Ascending aorta (tissue), 2 donors: ENCODE results near the gene AIM2. TPM values are rescaled to one million over a fixed set of nuclear protein-coding genes. Genes with fewer than 3 reads are reported as not detected.
"Not testable (repeated sequence)": the region's sequence is repeated elsewhere in the genome, so short reads cannot be mapped to it uniquely, and the experiment has no call there.

Source experiments
- DNase-seq, 2 donors: peaks; one replicate each; pipeline ENCODE4 v3.0.0-alpha.2; 2019; ENCODE audit warnings: low spot score in 2 of 2
- H3K27ac ChIP-seq, 2 donors: fragments of 200-600 bp; sonication (generic); one replicate each; pipeline ENCODE4 v1.5.1; 2016 to 2017; ENCODE audit warnings: mild to moderate bottlenecking in 1 of 2
- H3K27me3 ChIP-seq: fragments of 200-600 bp; sonication (generic); one replicate; pipeline ENCODE4 v1.5.1; 2017
- H3K36me3 ChIP-seq, 2 donors: fragments of 200-600 bp; sonication (generic); one replicate each; pipeline ENCODE4 v1.5.1; 2016
- H3K4me1 ChIP-seq, 2 donors: fragments of 200-600 bp; sonication (generic); one replicate each; pipeline ENCODE4 v1.5.1; 2016 to 2017; ENCODE audit warnings: mild to moderate bottlenecking in 1 of 2
- H3K4me3 ChIP-seq, 2 donors: fragments of 200-600 bp; sonication (generic); one replicate each; pipeline ENCODE4 v1.5.1; 2016 to 2017; ENCODE audit warnings: mild to moderate bottlenecking in 1 of 2
- H3K9me3 ChIP-seq, 2 donors: fragments of 200-600 bp; sonication (generic); one replicate each; pipeline ENCODE4 v1.5.1; 2016
- intact Hi-C: fragments of 100-400 bp; cut with DNase I; formaldehyde crosslinking; loops from one replicate; pipeline ENCODE4 v1.15.1; 2023
- total RNA-seq: library from RNA; depleted of rRNA; stranded (reverse); fragments of >200 nt; gene quantifications from one replicate; pipeline ENCODE4 v1.1.0, GENCODE V29; 2016
- TF ChIP-seq, protein P1 (sequence below), 3 experiments: fragments of 200-600 bp in 2 of 3; fragments of 450-650 bp in 1 of 3; sonication (generic) in 2 of 3; IDR thresholded peaks; one replicate each; pipeline ENCODE4 v1.5.1; 2016 to 2019; ENCODE audit warnings: antibody characterized with exemption in 3 of 3, mild to moderate bottlenecking in 1 of 3, moderate library complexity in 1 of 3

The AIM2 gene
- total RNA-seq, 1 donor from 2014 or later = 0.43 TPM

DNA sequence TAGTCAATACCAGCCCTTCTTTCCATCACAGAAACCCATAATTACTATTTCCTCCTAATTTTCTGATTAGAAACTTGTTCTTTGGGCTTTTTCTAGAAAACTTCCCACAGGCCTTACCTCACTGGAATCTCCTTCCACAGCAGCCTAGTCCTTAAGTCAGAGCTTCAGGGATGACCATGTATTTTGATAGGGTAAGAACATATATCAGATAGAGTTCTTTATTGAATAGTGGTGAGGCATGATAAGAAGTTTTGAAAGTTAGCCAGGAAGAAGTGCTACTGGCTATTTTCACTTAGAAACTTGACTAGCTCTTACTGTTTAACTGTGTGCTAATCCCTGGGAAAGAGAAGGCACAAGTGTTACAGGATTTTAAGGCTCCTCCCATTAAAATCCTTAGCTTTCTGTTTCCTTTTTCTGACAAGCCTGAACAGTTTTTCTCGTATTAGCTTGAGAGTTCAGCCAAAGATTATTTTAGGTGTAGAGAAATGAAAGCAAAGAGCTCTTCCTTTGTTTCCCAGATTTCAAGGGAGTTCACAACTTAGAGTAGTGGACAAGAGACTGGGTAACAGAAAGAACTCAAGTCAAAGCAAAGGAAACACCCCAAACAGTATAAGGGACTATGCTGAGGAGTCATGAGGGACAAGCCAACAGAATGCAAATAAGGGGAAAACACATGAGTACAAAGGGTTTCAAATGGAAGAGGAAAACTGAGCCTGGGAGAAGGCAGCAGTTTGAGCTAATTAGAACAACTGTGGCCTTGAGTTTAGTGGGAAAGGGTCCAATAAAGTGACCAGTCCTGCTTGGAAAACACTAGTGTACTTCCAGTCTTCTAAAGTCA lies 37.2 kb upstream of the AIM2 start:
- no peaks in the 10 kb centered on the region for H3K4me1 ChIP-seq
- intact Hi-C loops = no loop called here
- TF ChIP-seq, protein P1, sequence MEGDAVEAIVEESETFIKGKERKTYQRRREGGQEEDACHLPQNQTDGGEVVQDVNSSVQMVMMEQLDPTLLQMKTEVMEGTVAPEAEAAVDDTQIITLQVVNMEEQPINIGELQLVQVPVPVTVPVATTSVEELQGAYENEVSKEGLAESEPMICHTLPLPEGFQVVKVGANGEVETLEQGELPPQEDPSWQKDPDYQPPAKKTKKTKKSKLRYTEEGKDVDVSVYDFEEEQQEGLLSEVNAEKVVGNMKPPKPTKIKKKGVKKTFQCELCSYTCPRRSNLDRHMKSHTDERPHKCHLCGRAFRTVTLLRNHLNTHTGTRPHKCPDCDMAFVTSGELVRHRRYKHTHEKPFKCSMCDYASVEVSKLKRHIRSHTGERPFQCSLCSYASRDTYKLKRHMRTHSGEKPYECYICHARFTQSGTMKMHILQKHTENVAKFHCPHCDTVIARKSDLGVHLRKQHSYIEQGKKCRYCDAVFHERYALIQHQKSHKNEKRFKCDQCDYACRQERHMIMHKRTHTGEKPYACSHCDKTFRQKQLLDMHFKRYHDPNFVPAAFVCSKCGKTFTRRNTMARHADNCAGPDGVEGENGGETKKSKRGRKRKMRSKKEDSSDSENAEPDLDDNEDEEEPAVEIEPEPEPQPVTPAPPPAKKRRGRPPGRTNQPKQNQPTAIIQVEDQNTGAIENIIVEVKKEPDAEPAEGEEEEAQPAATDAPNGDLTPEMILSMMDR (IDR thresholded peaks at IDR 0.05) = no peak
- H3K4me3 ChIP-seq = no peak overlapping the region
- H3K27me3 ChIP-seq = no peaks in the 10 kb centered on the region
- no peak for DNase-seq
- H3K36me3 ChIP-seq = no peaks in the 10 kb centered on the region
- H3K27ac ChIP-seq = no peak overlapping the region
- H3K9me3 ChIP-seq = no peaks in the 10 kb centered on the region

- DNase-seq, H3K27me3 ChIP-seq, H3K4me3 ChIP-seq, H3K4me1 ChIP-seq, H3K9me3 ChIP-seq, H3K36me3 ChIP-seq, intact Hi-C loops, H3K27ac ChIP-seq: not testable (repeated sequence)
Measured at GRCh38 chr1:159103021-159103420, 26.5 kb upstream of the AIM2 start.

- Histone ChIP-seq H3K27me3 (no peaks in the 10 kb centered on the region), H3K36me3 (no peaks in the 10 kb centered on the region), H3K27ac (no peak overlapping the region), H3K4me3 (no peak overlapping the region), H3K9me3 (no peaks in the 10 kb centered on the region), H3K4me1 (no peaks in the 10 kb centered on the region)
- TF ChIP-seq, protein P1 (IDR thresholded peaks at IDR 0.05) = no peak
- intact Hi-C loops = no loop called here
- DNase-seq = no peak
Measured at GRCh38 chr1:159100589-159100988, 24.0 kb upstream of the AIM2 start.

- H3K36me3 ChIP-seq = no peaks in the 10 kb centered on the region
- TF ChIP-seq, protein P1 (IDR thresholded peaks at IDR 0.05) = no peak
- H3K27me3 ChIP-seq = no peaks in the 10 kb centered on the region
- no peak overlapping the region for H3K4me3 ChIP-seq
- intact Hi-C loops = no loop called here
- H3K4me1 ChIP-seq = no peaks in the 10 kb centered on the region
- no peaks in the 10 kb centered on the region for H3K9me3 ChIP-seq
- H3K27ac ChIP-seq = no peak overlapping the region
- no peak for DNase-seq
Measured at GRCh38 chr1:159098596-159098995, 22.0 kb upstream of the AIM2 start.

- intact Hi-C loops = no loop called here
- Histone ChIP-seq H3K27me3 (no peaks in the 10 kb centered on the region), H3K9me3 (no peaks in the 10 kb centered on the region)
Measured at GRCh38 chr1:159092036-159092760, 15.6 kb upstream of the AIM2 start.

More at GRCh38 chr1:159092036-159092760, 15.6 kb upstream of the AIM2 start:
- H3K27ac ChIP-seq = no peak overlapping the region
- TF ChIP-seq, protein P1 (IDR thresholded peaks at IDR 0.05) = no peak
- DNase-seq = no peak
- no peaks in the 10 kb centered on the region for H3K36me3 ChIP-seq
- no peaks in the 10 kb centered on the region for H3K4me1 ChIP-seq
- H3K4me3 ChIP-seq = no peak overlapping the region
